Gastroesophageal sphincter (tissue), 4 donors: ENCODE measurements around the gene BCAS3. TPM values are rescaled to one million over a fixed set of nuclear protein-coding genes. Genes with fewer than 3 reads are reported as not detected.

Experiments
- ATAC-seq: fragments of 150-250 bp; one replicate; pipeline ENCODE4 v1.9.1; 2016; ENCODE audit warnings: mild to moderate bottlenecking, moderate library complexity
- H3K27ac ChIP-seq, 4 donors: fragments of 200-600 bp; sonication (generic) in 3 of 4; 1 replicate in 3 of 4; 2 replicates in 1 of 4; pipeline ENCODE4 v1.5.1; 2016 to 2019
- H3K27me3 ChIP-seq: fragments of 200-600 bp; sonication (generic); one replicate; pipeline ENCODE4 v1.5.1; 2019
- H3K36me3 ChIP-seq, 2 donors: fragments of 200-600 bp; sonication (generic); one replicate each; pipeline ENCODE4 v1.5.1; 2019; ENCODE audit warnings: control low read depth in 1 of 2
- H3K4me1 ChIP-seq, 3 donors: fragments of 200-600 bp; sonication (generic); 1 replicate in 2 of 3; 2 replicates in 1 of 3; pipeline ENCODE4 v1.5.1; 2016 to 2019; ENCODE audit warnings: control low read depth in 2 of 3
- H3K4me3 ChIP-seq, 2 donors: fragments of 200-600 bp; sonication (generic); one replicate each; pipeline ENCODE4 v1.5.1; 2019; ENCODE audit warnings: mild to moderate bottlenecking in 1 of 2, moderate library complexity in 1 of 2
- H3K9me3 ChIP-seq, 3 donors: fragments of 200-600 bp; sonication (generic); one replicate each; pipeline ENCODE4 v1.5.1; 2017 to 2019; ENCODE audit warnings: control low read depth in 2 of 3
- CTCF ChIP-seq, 4 experiments: fragments of 200-600 bp in 2 of 4; fragments of 450-650 bp in 2 of 4; sonication (generic) in 1 of 4; IDR thresholded peaks; one replicate each; pipeline ENCODE4 v1.5.1; 2017 to 2019; ENCODE audit warnings: antibody characterized with exemption in 4 of 4, mild to moderate bottlenecking in 2 of 4, moderate library complexity in 2 of 4
- EP300 ChIP-seq: sonication (generic); formaldehyde crosslinking; IDR thresholded peaks from one replicate; pipeline ENCODE4 v1.6.1; 2017; ENCODE audit warnings: antibody characterized with exemption, mild to moderate bottlenecking
- POLR2A ChIP-seq, 2 donors: fragments of 450-650 bp; IDR thresholded peaks; one replicate each; pipeline ENCODE4 v1.6.1; 2017; ENCODE audit warnings: antibody characterized with exemption in 2 of 2, mild to moderate bottlenecking in 2 of 2, moderate library complexity in 1 of 2
- POLR2AphosphoS5 ChIP-seq: sonication (generic); formaldehyde crosslinking; IDR thresholded peaks from one replicate; pipeline ENCODE4 v1.6.1; 2017; ENCODE audit warnings: antibody characterized with exemption
- WGBS, 2 donors: methylation state at CpG; one replicate each; pipeline ENCODE4 v1.1.5; 2018; ENCODE audit warnings: low coverage in 1 of 2; 5-methylcytosine and 5-hydroxymethylcytosine counted together
- total RNA-seq, 4 donors: library from RNA; depleted of rRNA; stranded (reverse); fragments of >200 nt; gene quantifications; one replicate each; pipeline ENCODE4 v1.1.0, GENCODE V29; 2016

BCAS3 gene
- total RNA-seq, 4 donors from 2014 or later = 18.8 to 37.0 (median 34.5) TPM

- Histone ChIP-seq H3K27ac (peak overlapping the region in 3 of 4 donors; percentile 33 to 35 (median 34)), H3K36me3 (no peaks in the 10 kb centered on the region), H3K4me3 (no peak overlapping the region), H3K4me1 (peaks cover 0 to 47% (median 0%) of the 10 kb centered on the region in 3 donors), H3K9me3 (no peaks in the 10 kb centered on the region), H3K27me3 (no peaks in the 10 kb centered on the region)
- no peak for ATAC-seq
- TF ChIP-seq EP300 (no peak), POLR2A (IDR thresholded peaks at IDR 0.05) (no peak), POLR2AphosphoS5 (no peak), CTCF (IDR thresholded peaks at IDR 0.05) (no peak)
- 67% methylated on average over 2 of the region's 2 CpGs; no CpG with 5 or more reads in 1 of the 2 donors for WGBS, 2 donors
These were observed 453.9 kb downstream of the BCAS3 start for GRCh38 chr17:61131585-61131984.

DNA sequence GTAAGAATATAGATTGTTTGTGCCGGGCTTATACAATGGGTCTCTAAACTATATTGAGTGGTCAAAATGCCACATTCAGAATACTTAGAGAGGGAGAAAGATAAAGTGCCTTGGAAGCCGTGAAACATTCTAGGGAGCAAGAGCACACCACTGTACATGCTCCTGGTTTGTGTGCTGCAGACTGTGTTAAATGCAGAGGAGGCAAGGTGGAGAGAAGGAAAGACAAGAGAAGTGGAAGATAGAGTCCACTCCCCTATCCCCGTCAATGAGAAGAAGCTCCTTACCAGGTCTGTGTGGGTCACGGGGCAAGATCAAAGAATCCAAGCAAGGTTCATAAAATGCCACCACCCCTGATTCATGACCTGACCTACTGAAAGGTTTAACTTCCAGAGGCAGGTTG is 454.9 kb downstream of the BCAS3 start:
- peaks cover 0 to 41% (median 0%) of the 10 kb centered on the region in 3 donors for H3K4me1 ChIP-seq

DNA sequence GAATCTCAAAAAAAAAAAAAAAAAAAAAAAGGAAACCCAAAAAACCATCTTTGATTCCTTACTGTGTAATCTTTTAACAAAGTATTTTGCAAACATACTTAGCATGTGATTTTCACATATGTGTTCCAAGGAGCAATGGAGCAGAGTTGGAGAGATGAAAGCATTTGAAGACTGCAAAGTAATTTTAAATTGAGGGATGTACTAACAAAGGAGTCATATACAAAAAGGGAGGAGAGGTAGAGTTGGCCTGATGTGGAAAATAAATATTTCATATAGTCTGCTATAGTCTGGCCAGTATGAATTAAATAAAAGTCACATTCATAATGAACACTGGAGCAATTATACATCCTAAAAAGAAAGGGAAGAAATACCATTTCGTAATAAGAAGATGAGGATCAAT is 456.2 kb downstream of the BCAS3 start:
- Histone ChIP-seq H3K4me3 (no peak overlapping the region), H3K9me3 (no peaks in the 10 kb centered on the region), H3K4me1 (peaks cover 0 to 38% (median 0%) of the 10 kb centered on the region in 3 donors), H3K27ac (no peak overlapping the region), H3K27me3 (no peaks in the 10 kb centered on the region), H3K36me3 (no peaks in the 10 kb centered on the region)
- TF ChIP-seq POLR2A (IDR thresholded peaks at IDR 0.05) = no peak
- no peak for TF ChIP-seq POLR2AphosphoS5
- TF ChIP-seq CTCF (IDR thresholded peaks at IDR 0.05) = no peak
- no peak for TF ChIP-seq EP300
- 86 to 94% methylated on average over 1 of the region's 1 CpG for WGBS, 2 donors
- ATAC-seq = no peak

More for the DNA sequence above, 454.9 kb downstream of the BCAS3 start:
- ATAC-seq = no peak
- no peaks in the 10 kb centered on the region for H3K27me3 ChIP-seq
- no peak overlapping the region for H3K4me3 ChIP-seq
- H3K27ac ChIP-seq = no peak overlapping the region
- 83 to 94% methylated on average over 3 to 4 of the region's 4 CpGs for WGBS, 2 donors
- H3K36me3 ChIP-seq = no peaks in the 10 kb centered on the region
- H3K9me3 ChIP-seq = no peaks in the 10 kb centered on the region
- TF ChIP-seq EP300 (no peak), CTCF (IDR thresholded peaks at IDR 0.05) (no peak), POLR2A (IDR thresholded peaks at IDR 0.05) (no peak), POLR2AphosphoS5 (no peak)

DNA sequence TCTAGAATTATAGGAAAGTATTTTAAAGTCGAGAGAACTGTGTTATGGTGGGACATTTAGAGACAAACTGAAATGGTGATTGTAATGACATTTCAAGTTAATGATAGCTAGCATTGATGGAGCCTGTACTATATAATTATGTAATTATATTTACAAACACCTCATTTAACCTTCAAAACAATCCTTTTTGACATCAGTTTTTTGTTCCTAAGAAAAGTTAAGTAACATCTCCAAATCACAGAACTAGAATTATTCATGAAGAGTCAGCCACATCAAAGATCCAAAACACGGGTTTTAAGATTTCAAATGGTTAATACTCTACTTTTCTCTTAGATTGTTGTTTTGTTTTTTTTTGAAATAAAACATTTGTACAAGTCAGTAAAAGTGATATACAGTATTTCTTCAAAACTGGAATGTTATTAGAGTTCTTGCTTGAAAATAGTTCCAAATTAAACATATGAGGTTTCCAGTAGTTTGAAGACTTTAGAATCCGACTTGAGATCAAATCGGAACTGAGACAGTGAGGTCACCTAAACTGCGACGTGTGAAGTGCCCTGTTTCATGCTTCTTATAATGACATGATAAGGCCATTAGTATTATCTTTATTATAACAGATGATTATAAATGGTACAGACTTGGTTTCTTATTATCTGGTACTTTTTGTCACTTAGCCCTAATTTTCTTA is 457.0 kb downstream of the BCAS3 start:
- H3K27me3 ChIP-seq = no peaks in the 10 kb centered on the region
- no peak for ATAC-seq
- WGBS, 2 donors = 85 to 93% methylated on average over 6 of the region's 6 CpGs
- no peak overlapping the region for H3K4me3 ChIP-seq
- TF ChIP-seq EP300 = no peak
- TF ChIP-seq CTCF (IDR thresholded peaks at IDR 0.05) = no peak
- no peak for TF ChIP-seq POLR2AphosphoS5
- no peak for TF ChIP-seq POLR2A (IDR thresholded peaks at IDR 0.05)
- H3K9me3 ChIP-seq = no peaks in the 10 kb centered on the region
- H3K36me3 ChIP-seq = no peaks in the 10 kb centered on the region
- peaks cover 0 to 30% (median 0%) of the 10 kb centered on the region in 3 donors for H3K4me1 ChIP-seq
- H3K27ac ChIP-seq = no peak overlapping the region

DNA sequence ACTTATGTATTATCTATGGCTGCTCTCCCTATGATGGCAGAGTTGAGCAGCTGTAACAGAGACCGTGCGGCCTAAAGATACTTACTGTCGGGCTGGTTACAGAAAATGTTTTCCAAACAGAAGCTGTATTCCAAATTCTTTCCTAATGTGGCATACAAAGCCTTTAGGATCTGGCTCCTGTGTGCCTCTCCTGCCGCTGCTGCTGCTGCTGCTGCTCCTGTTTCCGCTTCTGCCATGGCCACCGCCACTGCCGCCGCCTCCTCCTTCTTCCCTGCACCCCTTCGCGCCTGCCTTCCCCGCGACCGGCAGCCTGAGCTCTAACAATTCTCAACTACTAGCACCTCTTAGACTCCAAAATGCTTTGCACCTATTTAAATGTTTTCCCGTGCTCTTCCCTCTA is 458.1 kb downstream of the BCAS3 start:
- no peaks in the 10 kb centered on the region for H3K9me3 ChIP-seq
- peak overlapping the region in 2 of 4 donors; percentile 35 to 39 for H3K27ac ChIP-seq
- peak overlapping the region; percentile 15 to 18 for H3K4me3 ChIP-seq
- WGBS, 2 donors = 72 to 74% methylated on average over 14 of the region's 14 CpGs
- no peaks in the 10 kb centered on the region for H3K36me3 ChIP-seq
- peaks cover 0 to 26% (median 0%) of the 10 kb centered on the region in 3 donors for H3K4me1 ChIP-seq
- H3K27me3 ChIP-seq = no peaks in the 10 kb centered on the region
- TF ChIP-seq EP300 (no peak), CTCF (IDR thresholded peaks at IDR 0.05) (no peak), POLR2A (IDR thresholded peaks at IDR 0.05) (no peak), POLR2AphosphoS5 (no peak)
- no peak for ATAC-seq
